Keratinocyte (primary cell): ENCODE results near the gene TTN. TPM values are rescaled to one million over a fixed set of nuclear protein-coding genes. Genes with fewer than 3 reads are reported as not detected.

ENCODE experiments used
- DNase-seq: peaks from one replicate; pipeline ENCODE4 v3.0.0-alpha.2; 2011; ENCODE audit warnings: low read depth, missing footprints, low spot score
- FAIRE-seq: peaks from 2 replicates; lab custom pipeline; 2011; peaks lifted over from hg19 to GRCh38; lab: Jason Lieb, UNC
- H2AFZ ChIP-seq: 2 replicates; pipeline ENCODE4 v1.6.0; 2012; ENCODE audit warnings: low read length, control low read depth, inconsistent platforms; ENCODE audit not compliant: control insufficient read depth
- H3K27ac ChIP-seq: 2 replicates; pipeline ENCODE4 v1.5.1; 2011; ENCODE audit warnings: low read length; ENCODE audit not compliant: control insufficient read depth, insufficient read depth
- H3K27me3 ChIP-seq: 3 replicates; pipeline ENCODE4 v1.6.0; 2011; ENCODE audit warnings: low read length; ENCODE audit not compliant: control insufficient read depth, insufficient read depth; ENCODE audit errors: extremely low read depth
- H3K36me3 ChIP-seq, 2 experiments: 2 replicates in 1 of 2; 3 replicates in 1 of 2; pipeline ENCODE4 v1.5.1; 2011; ENCODE audit warnings: low read length in 2 of 2, mild to moderate bottlenecking in 1 of 2; ENCODE audit not compliant: control insufficient read depth in 2 of 2, insufficient read depth in 2 of 2; ENCODE audit errors: extremely low read depth in 1 of 2
- H3K4me1 ChIP-seq: 3 replicates; pipeline ENCODE4 v1.5.1; 2011; ENCODE audit warnings: low read length; ENCODE audit not compliant: control insufficient read depth, insufficient read depth; ENCODE audit errors: extremely low read depth
- H3K4me2 ChIP-seq: 3 replicates; pipeline ENCODE4 v1.6.0; 2011; ENCODE audit warnings: low read depth, low read length; ENCODE audit not compliant: control insufficient read depth, insufficient read depth; ENCODE audit errors: extremely low read depth
- H3K4me3 ChIP-seq, 3 experiments: fragments of 200-600 bp in 1 of 3; sonication (generic) in 1 of 3; 2 replicates in 2 of 3; 3 replicates in 1 of 3; pipeline ENCODE4 v1.5.1; 2011 to 2016; ENCODE audit warnings: low read length in 3 of 3, mild to moderate bottlenecking in 3 of 3, control low read depth in 2 of 3, inconsistent platforms in 1 of 3, low read depth in 1 of 3, mixed read lengths in 1 of 3, mixed run types in 1 of 3, moderate library complexity in 1 of 3; ENCODE audit not compliant: control insufficient read depth in 2 of 3, insufficient read depth in 2 of 3; ENCODE audit errors: extremely low read depth in 1 of 3
- H3K79me2 ChIP-seq: 2 replicates; pipeline ENCODE4 v1.6.0; 2012; ENCODE audit warnings: low read length; ENCODE audit not compliant: control insufficient read depth, insufficient read depth
- H3K9ac ChIP-seq: 3 replicates; pipeline ENCODE4 v1.6.0; 2011; ENCODE audit warnings: low read length; ENCODE audit not compliant: control insufficient read depth, insufficient read depth; ENCODE audit errors: extremely low read depth
- H3K9me1 ChIP-seq: 3 replicates; pipeline ENCODE4 v1.6.0; 2011; ENCODE audit warnings: low read length; ENCODE audit not compliant: control insufficient read depth, insufficient read depth; ENCODE audit errors: extremely low read depth
- H3K9me3 ChIP-seq: 2 replicates; pipeline ENCODE4 v1.5.1; 2012; ENCODE audit warnings: low read depth, low read length; ENCODE audit not compliant: control insufficient read depth
- H4K20me1 ChIP-seq: 3 replicates; pipeline ENCODE4 v1.6.0; 2011; ENCODE audit warnings: low read length; ENCODE audit not compliant: control insufficient read depth, insufficient read depth; ENCODE audit errors: extremely low read depth
- CTCF ChIP-seq, 3 experiments: IDR thresholded peaks in 1 of 3; conservative IDR thresholded peaks in 1 of 3; optimal IDR thresholded peaks in 1 of 3; 2 replicates in 2 of 3; 3 replicates in 1 of 3; pipeline versions ENCODE3 to v1.5.1; 2011; ENCODE audit warnings: low read length in 3 of 3, mild to moderate bottlenecking in 3 of 3, moderate library complexity in 2 of 3, control low read depth in 1 of 3, inconsistent platforms in 1 of 3; ENCODE audit not compliant: insufficient read depth in 2 of 3; ENCODE audit errors: extremely low read depth in 1 of 3
- EZH2 ChIP-seq: IDR thresholded peaks from one replicate; pipeline ENCODE4 v1.6.1; 2012; ENCODE audit warnings: inconsistent platforms, mild to moderate bottlenecking, low read length, moderate library complexity
- dilution Hi-C: fragments of 300-500 bp; cut with MboI; formaldehyde crosslinking; loops from one replicate; pipeline ENCODE4 v1.7.0; 2020; ENCODE audit warnings: low sequenced_read_pairs; ENCODE audit not compliant: extremely low pct_ligation_motif_present
- polyA plus RNA-seq, 5 experiments: library from polyadenylated mRNA; depleted of rRNA in 3 of 5; stranded (reverse) in 3 of 5; stranded (forward) in 1 of 5; unstranded in 1 of 5; fragments of >200 nt; gene quantifications; 1 replicate in 1 of 5; 2 replicates in 3 of 5; 3 replicates in 1 of 5; pipeline versions ENCODE4 v1.2.1 to v1.2.3, GENCODE V29; 2011 to 2012; ENCODE audit warnings: missing spikeins in 2 of 5, low read depth in 1 of 5, low replicate concordance in 1 of 5

TTN gene
- polyA plus RNA-seq, 1 donor (not counting 4 experiments of a cell fraction or from before 2014, with no cell fraction given): 0.01 TPM

DNA sequence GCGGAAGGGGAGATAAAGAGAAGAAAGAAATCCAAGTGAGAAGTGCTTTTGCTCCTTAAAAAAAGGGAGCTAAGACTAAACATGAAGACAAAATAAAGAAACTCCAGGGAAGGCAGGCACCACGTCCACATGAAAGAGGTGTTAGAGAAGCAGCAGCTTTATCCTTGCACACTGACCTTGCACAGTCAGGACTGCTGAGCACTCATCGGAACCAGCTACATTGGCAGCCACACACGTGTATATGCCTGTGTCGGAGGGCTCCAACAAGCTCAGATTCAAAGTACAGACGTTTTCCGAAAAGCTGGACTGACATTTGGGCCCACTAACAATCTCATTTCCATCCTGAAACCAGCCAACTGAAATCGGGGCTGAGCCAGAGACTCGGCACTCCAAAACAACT is 88.2 kb downstream of the TTN start:
- Histone ChIP-seq H4K20me1 (no peaks in the 10 kb centered on the region), H3K27me3 (no peaks in the 10 kb centered on the region), H3K4me2 (no peak overlapping the region), H3K9ac (no peak overlapping the region), H3K79me2 (no peaks in the 10 kb centered on the region), H3K9me1 (no peaks in the 10 kb centered on the region), H3K9me3 (no peaks in the 10 kb centered on the region), H3K27ac (no peak overlapping the region), H3K4me1 (no peaks in the 10 kb centered on the region), H3K4me3 (no peak overlapping the region), H3K36me3 (no peaks in the 10 kb centered on the region), H2AFZ (no peak overlapping the region)
- no peak for FAIRE-seq
- dilution Hi-C loops: no loop called here
- DNase-seq: no peak
- no peak for TF ChIP-seq CTCF (optimal IDR thresholded peaks at IDR 0.05 in 1 of 3, IDR thresholded peaks at IDR 0.05 in 1 of 3, conservative IDR thresholded peaks at IDR 0.05 in 1 of 3; ENCODE audit: extremely low read depth in 1 of 3, insufficient read depth in 2 of 3, low read length in 3 of 3)

GRCh38 chr2:178718283-178718682 is 88.9 kb downstream of the TTN start:
- no peaks in the 10 kb centered on the region for H4K20me1 ChIP-seq
- H2AFZ ChIP-seq: no peak overlapping the region
- H3K36me3 ChIP-seq: no peaks in the 10 kb centered on the region
- dilution Hi-C loops: no loop called here
- no peaks in the 10 kb centered on the region for H3K79me2 ChIP-seq
- no peak overlapping the region for H3K27ac ChIP-seq
- H3K4me3 ChIP-seq: no peak overlapping the region
- H3K9ac ChIP-seq: no peak overlapping the region
- TF ChIP-seq EZH2 (no peak), CTCF (optimal IDR thresholded peaks at IDR 0.05 in 1 of 3, IDR thresholded peaks at IDR 0.05 in 1 of 3, conservative IDR thresholded peaks at IDR 0.05 in 1 of 3; ENCODE audit: extremely low read depth in 1 of 3, insufficient read depth in 2 of 3, low read length in 3 of 3) (no peak)
- H3K27me3 ChIP-seq: no peaks in the 10 kb centered on the region
- DNase-seq (no peak), FAIRE-seq (no peak)
- no peak overlapping the region for H3K4me2 ChIP-seq
- no peaks in the 10 kb centered on the region for H3K4me1 ChIP-seq
- H3K9me1 ChIP-seq: no peaks in the 10 kb centered on the region
- H3K9me3 ChIP-seq: no peaks in the 10 kb centered on the region
